ENCODE data around the gene IAH1. TPM values are rescaled to one million over a fixed set of nuclear protein-coding genes. Genes with fewer than 3 reads are reported as not detected.

IAH1 gene
- total and polyA plus RNA-seq, 5 experiments from 2014 or later: 47.0 to 81.5 (median 61.8) TPM

DNA sequence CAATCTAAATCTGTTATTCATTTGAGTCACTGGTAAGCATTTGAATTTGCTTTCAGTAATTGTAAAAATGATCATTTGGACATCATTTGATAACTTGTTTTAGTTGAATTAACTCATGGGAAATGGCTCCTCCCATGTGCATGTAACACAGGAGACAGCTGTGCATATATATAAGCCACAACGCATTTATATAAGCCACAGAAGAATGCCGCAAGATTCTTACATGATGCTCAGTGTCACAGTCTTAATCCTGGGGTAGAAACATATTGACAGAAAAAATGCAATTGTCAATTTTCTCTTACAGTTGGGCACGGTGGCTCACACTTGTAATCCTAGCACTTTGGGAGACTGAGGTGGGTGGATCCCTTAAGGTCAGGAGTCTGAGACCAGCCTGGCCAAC is 13.3 kb upstream of the IAH1 start:
- POLR2A ChIA-PET: no interaction called here
- Mint-ChIP-seq H3K27ac (no peak overlapping the region), H3K4me1 (no peaks in the 10 kb centered on the region), H3K4me3 (no peak overlapping the region), H3K36me3 (peaks cover 0 to 76% (median 17%) of the 10 kb centered on the region in 3 donors), H3K27me3 (no peaks in the 10 kb centered on the region), H3K9me3 (no peaks in the 10 kb centered on the region)
- DNase-seq: no peak
- ATAC-seq: no peak

DNA sequence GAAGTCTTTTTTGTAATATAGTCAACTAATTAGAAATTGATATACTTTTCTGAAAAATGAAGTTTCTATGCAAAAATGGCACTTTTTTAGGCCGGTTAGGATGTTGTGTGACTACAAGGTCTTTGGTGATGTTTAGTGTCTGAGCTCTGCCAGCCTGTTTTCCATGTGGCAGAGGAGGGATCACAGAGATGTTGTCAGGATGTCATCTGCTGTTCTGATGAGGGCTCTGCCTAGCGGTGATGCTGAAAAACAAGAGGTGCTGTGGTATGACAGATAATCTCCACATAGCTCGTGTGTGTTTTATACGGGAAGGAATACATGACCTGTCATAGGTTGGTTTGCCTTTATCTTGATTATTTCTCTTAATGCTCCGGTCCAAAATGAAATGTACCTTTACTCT is 12.0 kb upstream of the IAH1 start:
- POLR2A ChIA-PET: interaction anchor here (0.6 kb wide), 1 partner anchor 97 kb away, joined by 6 read pairs; no protein-coding TSS in a partner anchor
- H3K9me3 Mint-ChIP-seq: no peaks in the 10 kb centered on the region
- DNase-seq (no peak), ATAC-seq (no peak)
- H3K4me1 Mint-ChIP-seq: peaks cover 0 to 3% (median 0%) of the 10 kb centered on the region in 4 donors
- H3K36me3 Mint-ChIP-seq: peaks cover 0 to 71% (median 16%) of the 10 kb centered on the region in 3 donors
- H3K27ac Mint-ChIP-seq: no peak overlapping the region
- no peak overlapping the region for H3K4me3 Mint-ChIP-seq
- H3K27me3 Mint-ChIP-seq: no peaks in the 10 kb centered on the region

- Mint-ChIP-seq H3K36me3 (peaks cover 0 to 68% (median 16%) of the 10 kb centered on the region in 3 donors), H3K4me1 (peaks cover 0 to 3% (median 0%) of the 10 kb centered on the region in 4 donors), H3K4me3 (no peak overlapping the region), H3K27me3 (no peaks in the 10 kb centered on the region), H3K9me3 (no peaks in the 10 kb centered on the region), H3K27ac (peak overlapping the region in 2 of 10 donors; percentile 31 to 37)
- no peak for ATAC-seq
- no peak for DNase-seq
- POLR2A ChIA-PET: interaction anchor here (0.6 kb wide), 1 partner anchor 96 kb away, joined by 6 read pairs; no protein-coding TSS in a partner anchor
Measured at GRCh38 chr2:9462886-9463697, 11.3 kb upstream of the IAH1 start.

GRCh38 chr2:9463698-9464034 is 10.7 kb upstream of the IAH1 start:
- Mint-ChIP-seq H3K9me3 (no peaks in the 10 kb centered on the region), H3K27me3 (no peaks in the 10 kb centered on the region), H3K27ac (peak overlapping the region in 1 of 10 donors; percentile 37), H3K36me3 (peaks cover 0 to 71% (median 16%) of the 10 kb centered on the region in 3 donors), H3K4me1 (peaks cover 0 to 3% (median 0%) of the 10 kb centered on the region in 4 donors), H3K4me3 (no peak overlapping the region)
- DNase-seq (no peak), ATAC-seq (no peak)
- POLR2A ChIA-PET: no interaction called here

- Mint-ChIP-seq H3K4me3 (no peak overlapping the region), H3K9me3 (no peaks in the 10 kb centered on the region), H3K27me3 (no peaks in the 10 kb centered on the region), H3K27ac (peak overlapping the region in 1 of 10 donors; percentile 2), H3K4me1 (peaks cover 0 to 3% (median 0%) of the 10 kb centered on the region in 4 donors), H3K36me3 (peaks cover 0 to 59% (median 16%) of the 10 kb centered on the region in 3 donors)
- POLR2A ChIA-PET: no interaction called here
- DNase-seq (no peak), ATAC-seq (no peak)
Measured at GRCh38 chr2:9465170-9465569, 9.2 kb upstream of the IAH1 start.

DNA sequence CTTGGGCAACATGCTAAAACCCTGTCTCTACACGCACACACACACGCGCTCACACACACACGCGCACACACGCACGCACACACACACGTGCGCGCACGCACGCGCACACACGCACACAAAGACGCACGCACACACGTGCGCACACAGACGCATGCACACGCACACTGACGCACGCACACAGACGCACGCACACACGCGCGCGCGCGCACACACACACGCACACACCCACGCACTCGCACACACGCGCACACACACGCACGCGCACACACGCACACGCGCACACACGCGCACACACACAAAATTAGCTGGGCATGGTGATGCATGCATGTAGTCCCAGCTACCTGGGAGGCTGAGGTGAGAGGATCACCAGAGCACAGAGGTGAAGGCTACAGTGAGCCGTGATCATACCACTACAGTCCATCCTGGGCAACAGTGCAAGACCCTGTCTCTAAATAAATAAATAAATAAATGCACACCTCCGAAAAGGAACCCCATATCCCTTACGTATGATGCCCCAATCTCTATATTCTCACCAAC is 8.1 kb upstream of the IAH1 start:
- POLR2A ChIA-PET: no interaction called here
- DNase-seq: no peak
- H3K27me3 Mint-ChIP-seq: no peaks in the 10 kb centered on the region
- H3K36me3 Mint-ChIP-seq: peaks cover 0 to 51% (median 10%) of the 10 kb centered on the region in 3 donors
- H3K27ac Mint-ChIP-seq: peak overlapping the region in 1 of 10 donors; percentile 57
- no peak for ATAC-seq
- H3K4me3 Mint-ChIP-seq: no peak overlapping the region
- peaks cover 0 to 3% (median 0%) of the 10 kb centered on the region in 4 donors for H3K4me1 Mint-ChIP-seq
- H3K9me3 Mint-ChIP-seq: no peaks in the 10 kb centered on the region

DNA sequence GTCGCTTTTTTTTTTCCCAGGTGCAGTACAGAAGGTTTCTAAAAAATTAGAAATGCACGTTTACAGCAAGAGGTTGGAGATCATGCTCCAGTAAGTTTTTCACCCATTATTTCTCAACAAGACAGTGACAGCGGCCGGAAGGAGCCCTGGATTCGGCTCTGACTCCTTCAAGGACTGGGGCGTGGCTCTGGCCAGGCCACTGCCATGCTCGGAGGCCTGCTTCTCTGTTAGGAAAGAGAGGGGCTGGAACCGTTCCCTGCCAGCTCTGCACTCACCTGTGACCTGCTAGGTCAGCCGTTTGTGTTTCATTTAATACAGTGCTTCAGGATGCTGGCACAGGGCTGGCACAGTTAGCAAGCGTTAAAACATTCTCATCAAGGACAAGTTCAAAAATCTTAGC is 6.7 kb upstream of the IAH1 start:
- Mint-ChIP-seq H3K36me3 (peaks cover 0 to 44% (median 15%) of the 10 kb centered on the region in 3 donors), H3K27ac (peak overlapping the region in 1 of 10 donors; percentile 20), H3K9me3 (no peaks in the 10 kb centered on the region), H3K4me1 (peaks cover 0 to 4% (median 3%) of the 10 kb centered on the region in 4 donors), H3K4me3 (no peak overlapping the region), H3K27me3 (no peaks in the 10 kb centered on the region)
- POLR2A ChIA-PET: no interaction called here
- no peak for DNase-seq
- no peak for ATAC-seq

DNA sequence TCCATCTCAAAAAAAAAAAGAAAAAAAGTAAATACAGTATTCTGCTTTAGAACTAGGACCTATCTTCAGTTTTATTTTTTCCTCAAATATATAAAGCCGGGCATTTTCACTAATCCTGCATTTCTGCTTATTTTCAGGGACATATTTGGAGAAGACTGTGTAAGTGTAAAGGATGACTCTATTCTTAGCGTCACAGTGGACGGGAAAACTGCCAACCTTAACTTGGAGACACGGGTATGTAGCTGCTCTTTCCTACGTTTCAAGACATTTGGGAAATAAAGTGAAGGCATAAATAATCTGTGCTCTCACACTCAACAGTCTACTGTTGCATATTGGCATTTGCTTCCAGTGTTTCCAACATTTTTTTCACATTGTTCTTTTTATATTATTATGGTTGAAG is 3.1 kb upstream of the IAH1 start:
- Mint-ChIP-seq H3K27me3 (no peaks in the 10 kb centered on the region), H3K9me3 (no peaks in the 10 kb centered on the region), H3K4me1 (peaks cover 10 to 26% (median 21%) of the 10 kb centered on the region in 4 donors), H3K27ac (peak overlapping the region in 1 of 10 donors; percentile 25), H3K36me3 (peaks cover 0 to 24% (median 13%) of the 10 kb centered on the region in 3 donors), H3K4me3 (no peak overlapping the region)
- ATAC-seq (no peak), DNase-seq (no peak)
- POLR2A ChIA-PET: no interaction called here

GRCh38 chr2:9472511-9472910 is 1.8 kb upstream of the IAH1 start:
- H3K4me1 Mint-ChIP-seq: peaks cover 11 to 39% (median 30%) of the 10 kb centered on the region in 4 donors
- POLR2A ChIA-PET: interaction anchor here (0.7 to 3.5 kb wide), 3 partner anchors 49 to 857 kb away, joined by 3 to 22 read pairs (median 18); partner anchors contain the start of genes CPSF3, ITGB1BP1 and YWHAQ
- peaks cover 0 to 26% (median 9%) of the 10 kb centered on the region in 3 donors for H3K36me3 Mint-ChIP-seq
- no peaks in the 10 kb centered on the region for H3K27me3 Mint-ChIP-seq
- ATAC-seq (no peak), DNase-seq (no peak)
- no peaks in the 10 kb centered on the region for H3K9me3 Mint-ChIP-seq
- H3K27ac Mint-ChIP-seq: peak overlapping the region in 8 of 10 donors; percentile 5 to 95 (median 36)
- peak overlapping the region in 9 of 10 donors; percentile 19 to 88 (median 84) for H3K4me3 Mint-ChIP-seq

GRCh38 chr2:9473308-9473984 is 905 bp upstream of the IAH1 start:
- Mint-ChIP-seq H3K9me3 (no peaks in the 10 kb centered on the region), H3K27ac (peak overlapping the region; percentile 54 to 97 (median 92)), H3K4me1 (peaks cover 13 to 47% (median 36%) of the 10 kb centered on the region in 4 donors), H3K36me3 (peaks cover 0 to 24% (median 9%) of the 10 kb centered on the region in 3 donors), H3K4me3 (peak overlapping the region; percentile 76 to 88 (median 84)), H3K27me3 (no peaks in the 10 kb centered on the region)
- DNase-seq (peak in 3 of 10 donors; percentile 3 to 67 (median 20)), ATAC-seq (peak; percentile 8 to 15)
- POLR2A ChIA-PET: interaction anchor here (0.8 to 3.5 kb wide), 9 partner anchors 13 to 1410 kb away, joined by 3 to 39 read pairs (median 5); partner anchors contain the start of genes ADAM17, CPSF3, ITGB1BP1 and YWHAQ

DNA sequence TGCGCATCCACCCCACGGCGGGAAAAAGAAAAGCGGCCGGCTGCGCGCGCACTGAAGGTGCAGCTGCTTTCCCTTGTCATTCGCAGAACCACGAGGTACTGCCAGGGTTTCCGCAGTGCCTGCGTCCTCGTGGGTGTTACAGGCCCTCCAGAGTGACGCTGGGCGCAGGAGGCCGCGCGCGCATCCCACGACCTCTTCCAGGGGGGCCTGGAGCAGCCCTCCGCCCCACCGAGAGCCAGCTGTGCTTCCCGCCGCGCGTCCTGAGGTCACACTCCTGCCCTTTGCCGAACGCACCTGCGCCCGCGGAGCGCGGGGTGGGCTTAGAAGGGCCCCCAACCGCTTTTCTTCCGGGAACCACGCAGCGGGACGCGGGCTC is 378 bp upstream of the IAH1 start:
- H3K4me3 Mint-ChIP-seq: peak overlapping the region; percentile 76 to 88 (median 84)
- ATAC-seq (peak; percentile 77 to 79), DNase-seq (peak in 9 of 10 donors; percentile 59 to 90 (median 67))
- no peaks in the 10 kb centered on the region for H3K9me3 Mint-ChIP-seq
- peak overlapping the region; percentile 54 to 97 (median 92) for H3K27ac Mint-ChIP-seq
- no peaks in the 10 kb centered on the region for H3K27me3 Mint-ChIP-seq
- H3K4me1 Mint-ChIP-seq: peaks cover 15 to 51% (median 39%) of the 10 kb centered on the region in 4 donors
- POLR2A ChIA-PET: interaction anchor here (0.8 to 3.5 kb wide), 9 partner anchors 13 to 1410 kb away, joined by 3 to 39 read pairs (median 5); partner anchors contain the start of genes ADAM17, CPSF3, ITGB1BP1 and YWHAQ
- peaks cover 0 to 27% (median 9%) of the 10 kb centered on the region in 3 donors for H3K36me3 Mint-ChIP-seq

- no peaks in the 10 kb centered on the region for H3K9me3 Mint-ChIP-seq
- no peaks in the 10 kb centered on the region for H3K27me3 Mint-ChIP-seq
- H3K27ac Mint-ChIP-seq: peak overlapping the region in 5 of 10 donors; percentile 2 to 74 (median 41)
- DNase-seq: no peak
- H3K4me3 Mint-ChIP-seq: no peak overlapping the region
- H3K36me3 Mint-ChIP-seq: peaks cover 0 to 57% (median 4%) of the 10 kb centered on the region in 3 donors
- POLR2A ChIA-PET: no interaction called here
- ATAC-seq: no peak
- peaks cover 19 to 58% (median 43%) of the 10 kb centered on the region in 4 donors for H3K4me1 Mint-ChIP-seq
Measured at GRCh38 chr2:9477914-9478313, 3.6 kb downstream of the IAH1 start.

All from naive thymus-derived CD8-positive, alpha-beta T cell (primary cell).